GM12801 (cell line): ENCODE measurements around the gene UBE2U.

ENCODE experiments used
- TF ChIP-seq, protein P1 (sequence below): IDR thresholded peaks from one replicate; pipeline ENCODE4 v1.5.1; 2011; ENCODE audit warnings: control low read depth; ENCODE audit not compliant: insufficient read length; ENCODE audit errors: extremely low read depth

The UBE2U gene, protein sequence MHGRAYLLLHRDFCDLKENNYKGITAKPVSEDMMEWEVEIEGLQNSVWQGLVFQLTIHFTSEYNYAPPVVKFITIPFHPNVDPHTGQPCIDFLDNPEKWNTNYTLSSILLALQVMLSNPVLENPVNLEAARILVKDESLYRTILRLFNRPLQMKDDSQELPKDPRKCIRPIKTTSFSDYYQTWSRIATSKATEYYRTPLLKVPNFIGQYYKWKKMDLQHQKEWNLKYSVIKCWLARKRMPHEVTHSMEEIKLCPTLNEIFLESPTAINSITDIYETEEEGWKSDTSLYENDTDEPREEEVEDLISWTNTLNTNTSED

DNA sequence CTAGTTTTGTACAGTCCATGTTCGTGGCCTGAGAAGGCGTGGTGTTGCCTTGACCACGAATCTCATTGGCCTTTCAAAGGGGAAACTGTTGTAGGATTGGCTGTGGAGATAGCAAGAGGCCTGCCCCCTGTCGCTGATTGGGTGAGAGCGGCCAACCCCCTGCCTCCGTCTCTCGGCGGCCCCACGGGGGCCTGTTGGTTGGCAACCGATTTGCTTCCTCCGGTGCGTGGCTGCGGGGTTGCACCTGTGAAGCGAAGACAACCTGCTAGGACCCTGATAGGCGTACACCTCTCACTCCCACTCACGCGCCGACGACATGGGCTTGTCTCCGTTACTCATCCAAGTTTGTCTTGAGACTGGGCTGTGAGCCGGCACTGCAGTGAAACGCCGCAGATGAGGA is at the start of gene UBE2U:
UBE2U (plus strand) TSS at position 204 of the 400 bp plus-strand sequence. CDS start 428 bp downstream, outside the sequence.
- TF ChIP-seq, protein P1, sequence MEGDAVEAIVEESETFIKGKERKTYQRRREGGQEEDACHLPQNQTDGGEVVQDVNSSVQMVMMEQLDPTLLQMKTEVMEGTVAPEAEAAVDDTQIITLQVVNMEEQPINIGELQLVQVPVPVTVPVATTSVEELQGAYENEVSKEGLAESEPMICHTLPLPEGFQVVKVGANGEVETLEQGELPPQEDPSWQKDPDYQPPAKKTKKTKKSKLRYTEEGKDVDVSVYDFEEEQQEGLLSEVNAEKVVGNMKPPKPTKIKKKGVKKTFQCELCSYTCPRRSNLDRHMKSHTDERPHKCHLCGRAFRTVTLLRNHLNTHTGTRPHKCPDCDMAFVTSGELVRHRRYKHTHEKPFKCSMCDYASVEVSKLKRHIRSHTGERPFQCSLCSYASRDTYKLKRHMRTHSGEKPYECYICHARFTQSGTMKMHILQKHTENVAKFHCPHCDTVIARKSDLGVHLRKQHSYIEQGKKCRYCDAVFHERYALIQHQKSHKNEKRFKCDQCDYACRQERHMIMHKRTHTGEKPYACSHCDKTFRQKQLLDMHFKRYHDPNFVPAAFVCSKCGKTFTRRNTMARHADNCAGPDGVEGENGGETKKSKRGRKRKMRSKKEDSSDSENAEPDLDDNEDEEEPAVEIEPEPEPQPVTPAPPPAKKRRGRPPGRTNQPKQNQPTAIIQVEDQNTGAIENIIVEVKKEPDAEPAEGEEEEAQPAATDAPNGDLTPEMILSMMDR = no peak

DNA sequence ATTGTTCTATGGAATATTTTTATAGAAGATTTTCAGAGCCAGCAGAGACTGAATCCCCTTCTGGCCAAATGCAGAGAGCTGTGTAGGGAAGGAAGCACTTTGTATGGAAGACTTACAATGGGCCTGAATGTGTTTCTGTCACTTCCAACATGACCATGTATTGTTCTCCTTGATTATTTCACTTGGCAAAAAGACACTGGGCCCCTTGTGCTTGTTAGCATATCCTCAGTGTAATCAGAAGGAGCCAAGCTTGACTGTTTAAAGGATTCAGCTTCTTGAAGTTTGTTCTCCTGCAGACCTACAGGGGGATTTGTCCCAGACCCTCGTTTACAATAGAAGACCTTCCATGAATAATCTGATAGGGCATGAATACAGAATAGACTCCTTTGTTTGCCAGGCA is 48.1 kb upstream of the UBE2U start:
- TF ChIP-seq, protein P1 = no peak

DNA sequence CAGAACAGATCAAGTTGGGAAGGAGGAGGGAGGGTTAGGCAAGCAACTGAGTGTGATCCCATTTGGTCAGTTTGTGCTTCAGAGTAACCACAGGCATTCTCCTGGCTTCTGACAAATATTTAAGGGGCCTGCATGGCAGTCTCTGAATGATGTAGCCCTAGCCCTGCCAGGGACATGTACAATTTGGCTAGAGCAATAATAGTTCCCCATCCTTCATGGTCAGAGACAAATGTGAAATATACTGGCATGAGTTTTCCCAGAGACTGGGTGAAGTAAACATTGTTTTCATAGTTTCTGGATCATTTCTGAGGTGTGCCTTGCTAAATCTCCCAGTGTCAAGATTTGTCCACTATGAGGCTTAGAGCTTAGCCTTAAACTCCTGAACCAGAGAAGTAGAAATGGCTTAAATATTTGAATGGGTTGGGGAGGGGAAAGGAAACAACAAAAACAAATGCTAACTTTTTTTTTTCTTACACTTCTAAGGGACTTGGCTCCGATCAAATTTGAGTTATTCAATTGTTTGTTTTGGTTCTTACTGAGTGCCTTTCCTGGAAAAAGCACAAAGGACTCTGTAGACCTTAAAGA is 42.0 kb upstream of the UBE2U start:
- TF ChIP-seq, protein P1 = no peak

DNA sequence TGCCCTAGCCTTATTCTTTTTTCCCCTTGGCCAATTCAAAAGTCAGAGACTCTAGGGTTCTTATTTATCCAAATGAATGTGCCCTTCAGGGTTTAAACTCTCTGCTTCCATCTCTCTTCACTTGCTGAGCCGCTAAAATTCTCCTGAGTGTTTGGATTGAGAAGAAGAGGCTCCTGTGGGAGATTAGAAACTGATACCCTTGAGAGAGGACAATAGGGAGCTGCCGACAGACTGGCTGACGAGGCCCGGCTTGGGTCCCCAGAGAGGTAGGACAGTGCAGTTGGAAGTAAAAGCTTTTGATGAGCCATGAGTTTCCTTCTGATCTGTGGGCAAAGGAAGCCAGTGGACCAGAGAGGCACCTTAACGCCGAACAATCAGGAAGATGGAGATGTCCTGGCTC is 41.3 kb upstream of the UBE2U start:
- TF ChIP-seq, protein P1 = no peak

DNA sequence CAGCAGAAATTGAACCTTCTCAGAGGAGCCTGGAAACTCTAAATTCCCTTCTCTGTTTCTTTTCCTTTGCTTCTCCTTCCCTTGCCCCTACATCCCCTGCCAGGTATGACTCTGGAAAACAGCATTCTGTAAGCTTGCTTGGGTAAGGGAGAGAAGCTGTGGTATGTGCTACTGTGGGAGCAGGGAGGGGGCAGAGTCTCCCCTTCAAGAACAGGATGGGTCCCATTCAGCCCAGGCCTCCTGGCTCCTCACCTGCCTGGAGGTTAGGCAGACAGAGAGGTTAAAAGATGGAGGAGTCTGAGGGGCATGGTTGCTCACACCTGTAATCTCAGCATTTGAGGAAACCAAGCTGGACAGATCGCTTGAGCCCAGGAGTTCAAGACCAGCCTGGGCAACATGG is 40.6 kb upstream of the UBE2U start:
- TF ChIP-seq, protein P1 = no peak

DNA sequence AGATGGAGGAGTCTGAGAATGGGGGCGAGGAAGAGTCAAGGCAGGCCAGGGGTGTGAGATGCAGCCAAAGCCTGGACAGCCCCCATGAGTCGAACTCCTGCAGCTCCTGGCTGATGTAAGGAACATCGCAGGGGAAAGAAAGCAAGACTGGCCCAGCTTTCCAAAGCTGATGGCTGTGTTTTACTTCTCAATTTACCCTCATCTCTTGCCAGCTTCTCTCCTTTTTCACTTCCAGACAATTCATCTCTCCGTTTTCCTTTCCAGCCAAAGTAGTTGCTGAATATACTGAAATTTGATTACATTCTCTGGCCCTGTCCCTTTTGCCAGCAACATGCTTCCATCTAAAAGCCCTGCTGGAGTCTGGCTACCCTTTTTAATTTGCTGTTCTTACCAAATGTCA is 40.0 kb upstream of the UBE2U start:
- TF ChIP-seq, protein P1 = no peak

DNA sequence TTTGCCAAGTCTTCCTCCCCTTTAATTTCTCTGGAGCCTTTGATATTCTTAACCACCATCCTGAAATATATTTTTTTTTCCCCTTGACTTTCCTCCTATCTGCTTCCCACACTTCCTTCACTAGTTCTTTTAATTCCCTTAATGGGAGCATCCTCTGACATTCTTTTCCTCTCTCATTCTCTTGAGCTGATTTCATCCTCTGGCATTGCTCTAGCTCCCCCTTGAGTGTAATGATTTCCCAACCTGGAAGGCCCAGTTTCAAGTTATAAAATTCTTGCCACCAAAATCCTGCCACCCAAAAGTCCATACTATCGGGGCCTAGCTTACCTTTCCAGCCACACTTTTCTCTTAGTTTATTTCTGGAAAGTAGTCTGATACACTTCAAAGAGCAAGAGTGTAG is 39.5 kb upstream of the UBE2U start:
- TF ChIP-seq, protein P1 = no peak
